Measurements from ENCODE around the gene SLC16A6. TPM values are rescaled to one million over a fixed set of nuclear protein-coding genes. Genes with fewer than 3 reads are reported as not detected.

Gene SLC16A6
- total RNA-seq, 6 donors from 2014 or later: 2.4 to 9.9 (median 6.5) TPM

DNA sequence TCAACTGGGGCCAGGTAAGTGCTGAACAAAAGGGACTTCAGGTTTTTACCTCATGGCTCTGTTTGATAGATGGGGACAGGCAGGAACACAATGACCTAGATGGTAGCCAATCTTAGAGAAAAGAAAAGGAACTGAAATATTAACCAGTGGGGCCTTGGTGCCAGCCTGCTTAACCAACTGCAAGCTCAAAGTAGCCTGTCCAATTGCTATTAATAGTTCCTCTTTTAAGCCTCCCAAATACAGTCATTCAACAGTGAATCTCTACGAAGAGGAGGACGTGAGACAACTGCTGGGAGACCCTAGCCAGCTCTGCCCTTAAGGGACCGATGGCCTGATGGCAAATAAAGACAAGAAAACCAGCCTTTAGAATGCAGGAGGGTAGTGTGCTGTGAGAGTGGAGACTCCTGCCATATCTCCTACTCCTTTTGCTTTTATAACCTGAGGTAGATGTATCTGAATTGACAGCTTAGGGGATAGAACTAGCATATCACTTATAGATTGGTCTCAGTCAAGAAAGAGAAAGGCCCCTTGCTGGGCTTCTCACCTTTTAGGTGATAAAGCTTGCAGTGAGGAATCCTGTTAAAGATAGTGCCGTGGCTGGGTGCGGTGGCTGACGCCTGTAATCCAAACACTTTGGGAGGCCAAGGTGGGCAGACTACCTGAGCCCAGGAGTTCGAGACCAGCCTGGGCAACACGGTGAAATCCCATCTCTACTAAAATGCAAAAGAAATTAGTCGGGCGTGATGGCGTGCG is 28.7 kb upstream of the SLC16A6 start:
- Histone ChIP-seq H3K27ac (no peak overlapping the region), H3K4me3 (no peak overlapping the region), H3K27me3 (no peaks in the 10 kb centered on the region), H3K9me3 (no peaks in the 10 kb centered on the region), H3K4me1 (peaks cover 0 to 12% (median 7%) of the 10 kb centered on the region in 4 donors), H3K36me3 (no peaks in the 10 kb centered on the region)
- ATAC-seq (ENCODE audit: low FRiP score in 2 of 2) (peak; percentile 27 to 67), DNase-seq (no peak)
- TF ChIP-seq CTCF (IDR thresholded peaks at IDR 0.05) (no peak), POLR2A (IDR thresholded peaks at IDR 0.05) (no peak)
- WGBS, 2 donors: 91 to 94% methylated on average over 12 of the region's 12 CpGs

GRCh38 chr17:68318103-68318991 is 27.4 kb upstream of the SLC16A6 start:
- H3K36me3 ChIP-seq: no peaks in the 10 kb centered on the region
- no peak for TF ChIP-seq EP300 (IDR thresholded peaks at IDR 0.05)
- TF ChIP-seq CTCF (IDR thresholded peaks at IDR 0.05): no peak
- TF ChIP-seq POLR2A (IDR thresholded peaks at IDR 0.05): no peak
- no peak for TF ChIP-seq POLR2AphosphoS5 (IDR thresholded peaks at IDR 0.05)
- H3K9me3 ChIP-seq: no peaks in the 10 kb centered on the region
- H3K27me3 ChIP-seq: no peaks in the 10 kb centered on the region
- 75% methylated on average over 8 of the region's 8 CpGs for WGBS, 2 donors
- H3K4me1 ChIP-seq: peaks cover 0 to 14% (median 9%) of the 10 kb centered on the region in 4 donors
- no peak for ATAC-seq (ENCODE audit: low FRiP score in 2 of 2)
- no peak overlapping the region for H3K27ac ChIP-seq
- peak in 1 of 2 donors; percentile 55 for DNase-seq
- H3K4me3 ChIP-seq: no peak overlapping the region

DNA sequence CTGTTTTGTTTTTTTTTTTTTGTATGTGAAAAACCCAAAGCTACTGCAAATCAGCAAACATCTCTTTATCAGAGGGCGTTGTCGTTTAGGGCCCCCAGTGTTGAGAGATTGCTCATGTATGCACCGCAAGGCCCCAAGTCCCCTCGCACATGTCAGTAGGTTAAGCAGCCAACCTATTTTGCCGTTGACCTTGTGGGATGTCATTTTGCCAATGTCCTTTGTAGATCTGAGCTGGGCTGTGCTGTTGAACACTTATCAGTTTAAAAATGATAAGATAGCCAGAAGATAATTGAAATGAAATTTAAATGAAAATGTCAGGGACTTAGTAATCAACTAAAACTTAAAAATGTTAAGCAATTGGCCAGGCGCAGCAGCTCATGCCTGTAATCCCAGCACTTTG is 26.5 kb upstream of the SLC16A6 start:
- peaks cover 0 to 14% (median 9%) of the 10 kb centered on the region in 4 donors for H3K4me1 ChIP-seq
- H3K9me3 ChIP-seq: no peaks in the 10 kb centered on the region
- no peaks in the 10 kb centered on the region for H3K36me3 ChIP-seq
- H3K27ac ChIP-seq: no peak overlapping the region
- H3K27me3 ChIP-seq: no peaks in the 10 kb centered on the region
- 88% methylated on average over 6 of the region's 6 CpGs for whole genome bisulfite sequencing, 2 donors
- no peak overlapping the region for H3K4me3 ChIP-seq
- no peak for ATAC-seq (ENCODE audit: low FRiP score in 2 of 2)
- TF ChIP-seq CTCF (IDR thresholded peaks at IDR 0.05) (no peak), POLR2AphosphoS5 (IDR thresholded peaks at IDR 0.05) (no peak)
- DNase-seq: no peak

DNA sequence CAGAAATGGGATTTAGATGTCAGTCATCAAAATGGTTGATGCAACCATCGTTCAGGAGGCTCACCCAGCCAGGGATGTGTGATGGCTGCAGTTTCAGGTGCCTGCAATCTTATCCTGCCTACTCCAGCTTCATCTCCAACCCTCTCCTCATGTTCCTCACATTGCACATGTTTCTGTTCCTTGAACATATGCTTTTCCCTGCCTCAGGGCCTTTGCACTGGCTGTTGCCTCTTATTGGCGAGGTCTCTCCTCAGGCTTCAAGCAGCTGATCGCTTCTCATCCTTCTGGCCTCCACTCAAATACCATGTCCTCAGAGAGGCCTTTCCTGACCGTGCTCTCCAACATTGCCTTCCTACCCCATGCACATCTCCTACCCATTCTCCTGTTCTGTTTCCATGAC is 25.0 kb upstream of the SLC16A6 start:
- no peak for DNase-seq
- no peaks in the 10 kb centered on the region for H3K27me3 ChIP-seq
- 92 to 98% methylated on average over 4 of the region's 4 CpGs for WGBS, 2 donors

More for the DNA sequence above, 25.0 kb upstream of the SLC16A6 start:
- no peak overlapping the region for H3K4me3 ChIP-seq
- H3K4me1 ChIP-seq: peaks cover 0 to 18% (median 9%) of the 10 kb centered on the region in 4 donors
- ATAC-seq (ENCODE audit: low FRiP score in 2 of 2): no peak
- no peaks in the 10 kb centered on the region for H3K9me3 ChIP-seq
- no peak overlapping the region for H3K27ac ChIP-seq
- no peaks in the 10 kb centered on the region for H3K36me3 ChIP-seq
- no peak for TF ChIP-seq EP300 (IDR thresholded peaks at IDR 0.05)
- TF ChIP-seq POLR2A (IDR thresholded peaks at IDR 0.05): no peak
- no peak for TF ChIP-seq CTCF (IDR thresholded peaks at IDR 0.05)
- no peak for TF ChIP-seq POLR2AphosphoS5 (IDR thresholded peaks at IDR 0.05)
